HT1080 (cell line): ENCODE results near the gene ATP6AP1. TPM values are rescaled to one million over a fixed set of nuclear protein-coding genes. Genes with fewer than 3 reads are reported as not detected.
A peak's percentile ranks its signal among the peaks of the same experiment; 100 is the strongest.

Experiments
- DNase-seq: peaks from one replicate; pipeline ENCODE4 v3.0.0-alpha.2; 2015; ENCODE audit warnings: low read depth
- total RNA-seq: library from RNA; depleted of rRNA; stranded (reverse); fragments of >200 nt; shearing (Covaris generic); gene quantifications from 2 replicates; pipeline ENCODE4 v1.2.3, GENCODE V29; 2014

ATP6AP1 gene
- total RNA-seq, 1 experiment from 2014 or later: 44.4 TPM

DNA sequence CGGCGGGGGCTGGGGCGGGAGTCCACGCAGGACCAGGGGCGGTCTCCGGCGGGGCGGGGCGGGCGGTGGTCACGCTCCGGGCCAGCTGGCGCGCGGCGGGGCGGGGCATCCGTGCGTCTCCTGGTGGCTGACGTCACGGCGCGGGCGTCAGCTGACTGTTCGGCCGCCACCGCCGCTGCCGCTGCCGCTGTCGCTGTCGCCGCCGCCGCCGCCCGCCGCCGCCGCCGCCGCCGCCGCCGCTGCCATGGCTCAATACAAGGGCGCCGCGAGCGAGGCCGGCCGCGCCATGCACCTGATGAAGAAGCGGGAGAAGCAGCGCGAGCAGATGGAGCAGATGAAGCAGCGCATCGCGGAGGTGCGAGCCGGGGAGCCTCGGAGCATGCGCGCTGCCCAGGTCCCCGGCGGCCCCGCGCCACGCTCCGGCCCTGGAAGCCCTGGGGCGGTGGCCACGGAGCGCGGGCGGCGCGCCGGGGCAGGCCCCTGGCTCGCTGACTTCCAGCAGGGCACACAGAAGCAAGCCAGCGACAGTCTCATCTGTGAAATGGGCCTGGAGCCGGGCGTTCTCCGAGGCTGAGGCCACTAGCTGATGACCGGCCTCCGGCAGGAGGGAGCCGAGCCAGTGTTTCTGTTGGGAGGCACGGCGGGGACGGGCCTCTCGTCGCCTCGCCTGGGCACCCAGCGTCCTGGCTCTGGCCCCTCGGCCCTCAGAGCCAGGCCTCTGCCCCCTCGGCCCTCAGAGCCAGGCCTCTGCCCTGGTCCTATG, 15.7 kb downstream of the ATP6AP1 start, which contains the start of gene FAM50A:
TSS of gene FAM50A (plus strand) at position 150 of the 763 bp plus-strand sequence. CDS start at position 245, 95 bp downstream.
- no peak for DNase-seq

DNA sequence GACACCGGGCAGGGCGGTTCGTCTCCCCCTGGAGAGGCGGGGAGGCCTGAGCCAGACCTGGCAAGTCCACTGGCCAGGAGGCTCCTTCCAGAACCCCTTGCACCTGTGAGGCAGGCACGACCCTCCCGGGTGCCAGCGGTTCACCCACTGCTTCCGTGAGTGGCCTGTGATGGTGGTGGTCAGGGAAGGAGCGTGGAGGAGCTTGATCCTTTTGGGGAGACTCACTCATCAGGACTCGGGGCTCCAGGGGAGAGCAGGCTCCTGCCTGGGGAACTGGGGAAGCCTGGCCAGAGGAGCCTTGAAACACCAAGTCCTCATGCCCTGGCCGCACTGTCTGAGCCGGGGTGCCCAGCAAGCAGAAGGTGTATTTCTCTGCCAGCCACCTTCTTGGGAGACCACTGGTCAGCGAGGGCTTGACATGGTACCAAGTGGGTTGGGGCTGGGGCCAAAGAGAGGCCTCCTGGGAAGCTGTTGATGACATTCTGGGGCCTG, 16.3 kb downstream of the ATP6AP1 start:
- DNase-seq: no peak

DNA sequence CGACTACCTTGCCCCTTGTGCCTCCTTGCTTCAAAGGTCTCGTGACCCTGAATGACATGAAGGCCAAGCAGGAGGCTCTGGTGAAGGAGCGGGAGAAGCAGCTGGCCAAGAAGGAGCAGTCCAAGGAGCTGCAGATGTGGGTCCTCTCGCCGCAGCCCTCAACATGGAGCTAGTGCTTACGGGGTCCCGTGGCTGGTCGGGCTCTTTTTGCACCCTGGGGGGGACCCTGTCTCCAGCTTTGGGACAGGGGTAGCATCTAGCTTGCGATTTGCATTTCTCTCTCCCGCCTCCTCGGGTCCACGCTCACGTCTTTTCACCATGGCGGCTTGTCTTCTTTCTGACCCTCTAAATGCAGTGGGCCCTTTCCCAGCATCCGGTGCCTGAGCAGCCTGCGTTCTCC, 17.3 kb downstream of the ATP6AP1 start:
- DNase-seq: no peak

DNA sequence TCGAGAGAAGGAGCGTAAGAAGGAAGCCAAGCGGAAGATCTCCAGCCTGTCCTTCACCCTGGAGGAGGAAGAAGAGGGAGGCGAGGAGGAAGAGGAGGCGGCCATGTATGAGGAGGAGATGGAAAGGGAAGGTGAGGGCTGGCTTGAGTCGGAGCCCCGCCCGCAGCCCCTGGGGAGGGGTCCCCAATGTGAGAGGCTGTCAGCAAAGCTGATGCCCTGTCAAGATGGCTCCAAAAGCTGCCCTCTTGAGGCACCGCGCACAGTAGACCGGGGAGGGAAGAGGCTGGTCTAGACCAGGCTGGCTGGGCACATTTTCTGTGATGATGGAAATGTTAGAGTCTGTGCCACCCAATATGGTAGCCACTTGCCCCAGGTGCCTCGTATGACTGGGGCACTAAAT, 18.0 kb downstream of the ATP6AP1 start:
- no peak for DNase-seq

DNA sequence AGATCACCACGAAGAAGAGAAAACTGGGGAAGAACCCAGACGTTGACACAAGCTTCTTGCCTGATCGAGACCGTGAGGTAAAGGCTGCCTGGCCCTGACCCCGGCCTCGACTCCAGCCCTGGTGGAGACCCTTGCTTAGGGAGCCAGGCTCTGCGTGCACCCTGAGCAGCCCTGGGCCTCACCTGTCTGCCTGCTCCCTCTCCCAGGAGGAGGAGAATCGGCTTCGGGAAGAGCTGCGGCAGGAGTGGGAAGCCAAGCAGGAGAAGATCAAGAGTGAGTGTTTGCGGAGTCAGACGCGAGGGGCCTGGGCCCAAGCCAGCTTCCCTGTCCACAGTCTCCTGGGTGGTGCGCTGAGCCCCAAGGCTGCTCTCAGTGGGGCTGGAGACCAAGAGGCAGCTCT, 20.0 kb downstream of the ATP6AP1 start:
- DNase-seq: no peak

DNA sequence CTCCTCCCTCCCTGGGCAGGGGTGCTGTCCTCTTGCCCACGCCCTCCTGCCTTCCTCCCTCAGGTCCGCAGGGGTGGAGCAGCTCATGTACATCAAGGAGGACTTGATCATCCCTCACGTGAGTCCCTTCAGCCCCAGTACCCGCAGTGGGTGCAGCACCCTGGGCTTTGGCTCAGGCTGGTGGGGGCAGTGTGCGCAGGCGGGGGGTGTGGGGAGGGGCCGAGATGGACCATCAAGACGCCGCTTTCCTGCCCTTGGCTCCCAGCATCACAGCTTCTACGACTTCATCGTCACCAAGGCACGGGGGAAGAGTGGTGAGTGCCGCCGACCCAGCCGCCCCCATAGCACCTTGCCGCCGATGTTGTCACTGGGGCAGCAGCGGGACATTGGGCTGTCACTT, 21.1 kb downstream of the ATP6AP1 start:
- no peak for DNase-seq

DNA sequence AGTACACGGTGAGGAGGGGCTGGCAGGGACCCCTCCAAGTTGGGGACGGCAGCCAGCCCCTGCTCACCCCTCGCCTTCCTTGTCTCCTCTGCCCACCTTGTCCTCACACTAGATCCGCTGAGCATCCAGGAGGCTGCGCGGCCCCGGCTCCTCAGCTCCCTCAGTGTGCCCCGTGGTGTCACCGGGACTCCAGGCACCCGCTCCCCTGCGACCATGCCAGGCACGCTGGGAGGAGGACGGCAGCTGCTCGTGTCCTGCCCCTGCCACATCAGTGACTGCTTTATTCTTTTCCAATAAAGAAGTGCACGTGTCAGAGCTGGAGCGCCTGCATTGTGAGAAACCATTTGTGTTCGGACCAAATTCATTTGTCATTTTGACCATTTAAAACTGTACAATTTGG, 21.8 kb downstream of the ATP6AP1 start:
- DNase-seq: no peak

DNA sequence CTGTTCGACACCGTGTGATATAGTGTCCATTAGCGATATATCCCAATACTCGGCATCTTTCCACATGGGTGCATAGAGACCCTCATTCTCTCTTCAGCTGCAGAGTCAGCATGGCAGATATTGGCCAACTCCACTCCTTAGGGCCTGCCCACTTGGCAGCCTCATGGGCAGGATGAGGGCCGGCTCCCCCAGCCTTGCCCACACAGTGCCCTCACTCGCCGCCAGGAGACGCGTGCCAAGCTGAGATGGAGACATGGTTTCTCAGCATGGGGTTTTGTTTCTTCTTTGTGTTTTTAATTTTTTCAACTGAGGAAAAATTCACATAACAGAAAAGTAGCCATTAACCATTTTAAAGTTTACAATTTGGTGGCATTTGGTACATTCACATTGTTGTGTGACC, 24.3 kb downstream of the ATP6AP1 start:
- no peak for DNase-seq

DNA sequence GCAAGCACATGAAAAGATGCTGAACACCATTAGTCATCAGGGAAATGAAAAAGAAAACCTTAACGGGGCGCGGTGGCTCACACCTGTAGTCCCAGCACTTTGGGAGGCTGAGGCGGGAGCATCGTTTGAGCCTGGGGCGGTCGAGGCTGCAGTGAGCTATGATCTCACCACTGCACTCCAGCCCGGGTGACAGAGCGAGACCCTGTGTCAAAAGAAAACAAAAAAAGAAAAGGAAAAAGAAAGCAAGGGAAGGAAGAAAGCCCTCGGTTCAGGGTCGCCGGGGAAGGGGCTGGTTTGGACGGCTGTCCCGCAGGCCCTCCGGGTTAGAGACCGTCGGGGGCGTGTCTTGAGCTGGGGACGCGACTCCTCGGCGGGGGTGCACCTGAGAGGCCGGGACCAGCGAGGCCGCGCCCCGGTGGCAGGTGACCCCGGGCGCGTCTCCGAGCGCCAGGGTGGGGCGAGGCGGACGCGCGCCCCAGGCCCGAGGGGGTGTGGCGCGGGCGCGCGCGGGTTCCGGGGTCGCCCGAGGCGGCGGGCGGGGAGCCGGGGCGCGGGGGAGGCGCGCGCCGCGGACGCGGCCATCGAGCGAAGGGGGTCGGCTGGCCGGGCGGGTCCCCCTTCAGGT, 29.1 kb downstream of the ATP6AP1 start:
- peak; percentile 20 for DNase-seq

DNA sequence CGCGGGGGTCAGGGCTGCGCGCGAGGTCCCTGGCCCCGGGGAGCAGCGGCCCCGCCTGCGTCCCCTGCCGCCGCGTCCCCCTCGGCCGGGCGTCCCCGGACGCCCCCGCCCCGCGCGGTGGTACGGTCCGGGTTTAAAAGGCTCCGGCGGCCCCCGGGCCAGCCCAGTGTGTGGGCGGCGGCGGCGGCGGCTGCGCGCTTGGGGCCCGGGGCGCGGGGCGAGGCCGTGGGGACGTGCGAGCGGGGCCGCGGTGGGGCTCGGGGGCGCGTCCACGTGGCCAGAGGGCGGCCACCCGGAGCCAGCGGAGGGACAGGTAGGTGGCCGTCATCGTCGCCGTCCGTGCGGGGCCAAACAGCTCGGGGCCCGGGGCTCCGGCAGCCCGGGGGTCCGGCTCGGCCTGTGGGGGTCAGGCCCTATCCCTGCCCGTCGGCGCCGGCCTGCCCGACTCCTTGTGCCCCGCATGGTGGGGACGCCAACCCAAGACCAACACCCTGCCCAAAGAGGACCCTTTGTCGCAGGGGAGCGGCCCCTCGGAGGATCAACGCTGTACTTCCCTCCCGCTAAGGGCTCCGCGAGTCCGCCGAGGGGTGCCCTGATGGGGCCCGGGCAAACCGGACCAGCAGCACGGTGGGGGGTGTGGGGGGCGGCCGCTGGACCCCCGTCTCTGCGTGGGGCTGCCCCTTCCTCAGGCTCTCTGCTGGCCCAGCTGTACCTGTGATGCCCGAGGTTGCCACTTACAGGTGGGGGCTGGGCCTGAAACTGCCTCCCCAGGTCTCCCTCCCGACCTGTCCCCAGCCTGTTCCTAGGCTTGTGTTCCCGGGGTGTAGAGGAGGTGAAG, 29.9 kb downstream of the ATP6AP1 start, which contains the start of gene PLXNA3:
TSS of gene PLXNA3 (plus strand) at position 166 of the 838 bp plus-strand sequence. CDS start 1,903 bp downstream, outside the sequence.
- DNase-seq: no peak

DNA sequence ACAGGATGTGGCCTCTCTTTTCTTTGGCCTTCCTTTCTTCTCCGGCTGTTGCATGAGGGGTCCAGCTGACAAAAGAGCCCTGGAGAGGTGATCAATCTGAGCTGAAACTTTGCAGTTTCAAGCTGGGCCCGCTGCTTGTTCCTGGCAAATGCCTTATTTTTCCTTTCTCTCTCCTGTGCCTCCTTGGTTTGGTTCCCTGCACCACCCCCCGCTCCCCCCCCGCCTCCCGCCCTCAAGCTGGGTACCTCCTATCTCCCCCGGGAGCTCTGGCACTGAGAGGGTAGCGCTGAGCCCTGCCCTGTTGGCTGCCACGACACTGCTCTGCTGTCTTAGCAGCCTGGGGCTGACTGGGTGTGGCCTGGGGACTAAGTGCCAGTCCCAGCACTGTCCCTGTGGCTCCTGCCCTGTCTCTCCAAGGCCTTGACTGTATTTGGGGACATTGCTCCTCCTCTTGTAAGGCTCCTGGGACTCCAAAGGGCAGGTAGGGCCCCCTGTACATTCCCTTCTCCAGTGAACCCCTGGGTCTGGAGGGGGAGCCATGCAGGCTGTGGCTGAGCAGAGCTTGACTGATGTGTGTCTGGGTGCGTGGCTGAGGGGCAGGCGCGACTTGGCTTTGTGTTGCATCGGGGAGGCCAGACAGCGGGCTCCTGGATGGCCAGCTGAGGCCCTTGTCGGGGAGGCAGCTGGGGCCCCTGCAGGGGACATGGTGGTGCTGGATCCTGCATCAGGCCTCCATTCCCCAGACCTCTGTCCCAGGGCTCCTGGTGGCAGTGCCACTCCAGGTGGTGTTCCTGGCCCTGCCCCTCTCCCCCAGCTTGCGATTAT, 30.7 kb downstream of the ATP6AP1 start:
- no peak for DNase-seq

DNA sequence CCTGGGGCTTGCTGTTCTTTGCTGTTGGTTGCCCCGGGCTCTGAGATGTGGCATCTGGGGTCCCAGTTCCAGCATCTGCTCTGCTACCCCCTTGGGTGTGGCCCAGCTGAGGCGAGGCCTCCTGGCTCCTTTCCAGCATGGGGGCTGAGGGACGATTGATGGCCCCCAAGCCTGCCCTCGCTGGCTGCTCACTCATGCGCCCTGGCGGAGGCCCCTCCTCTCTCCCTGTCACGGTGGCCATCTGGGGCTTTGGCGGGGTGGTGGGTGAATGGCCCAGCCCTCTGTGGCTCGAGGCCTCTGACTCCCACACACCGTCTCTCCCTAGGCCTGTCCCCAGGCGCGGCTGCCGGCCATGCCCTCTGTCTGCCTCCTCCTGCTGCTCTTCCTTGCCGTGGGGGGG, 31.4 kb downstream of the ATP6AP1 start:
- no peak for DNase-seq

DNA sequence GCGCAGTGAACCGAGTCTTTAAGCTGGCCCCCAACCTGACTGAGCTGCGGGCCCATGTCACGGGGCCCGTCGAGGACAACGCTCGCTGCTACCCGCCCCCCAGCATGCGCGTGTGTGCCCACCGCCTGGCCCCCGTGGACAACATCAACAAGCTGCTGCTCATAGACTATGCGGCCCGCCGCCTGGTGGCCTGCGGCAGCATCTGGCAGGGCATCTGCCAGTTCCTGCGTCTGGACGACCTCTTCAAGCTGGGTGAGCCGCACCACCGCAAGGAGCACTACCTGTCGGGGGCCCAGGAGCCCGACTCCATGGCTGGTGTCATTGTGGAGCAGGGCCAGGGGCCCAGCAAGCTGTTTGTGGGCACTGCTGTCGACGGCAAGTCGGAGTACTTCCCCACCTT, 31.8 kb downstream of the ATP6AP1 start:
- no peak for DNase-seq

DNA sequence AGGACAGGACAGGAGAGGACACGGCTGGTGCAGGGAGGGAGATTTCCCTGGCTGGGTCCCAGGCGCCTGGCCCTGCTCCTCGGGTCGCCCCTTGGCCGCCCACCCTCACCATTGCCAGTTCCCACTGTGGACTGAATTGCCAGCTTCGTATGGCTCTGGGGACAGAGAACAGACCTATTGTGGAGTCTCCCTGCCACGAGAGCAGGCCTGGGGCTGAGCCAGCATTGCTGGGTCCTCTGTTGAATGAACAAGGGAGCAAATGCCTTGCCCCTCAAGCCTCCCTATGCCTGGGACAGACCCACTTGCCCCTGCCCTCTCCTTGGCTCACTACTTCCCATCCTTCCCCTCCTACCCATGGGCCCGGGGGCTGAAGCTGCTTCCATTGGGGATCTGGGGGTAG, 33.9 kb downstream of the ATP6AP1 start:
- DNase-seq: no peak

DNA sequence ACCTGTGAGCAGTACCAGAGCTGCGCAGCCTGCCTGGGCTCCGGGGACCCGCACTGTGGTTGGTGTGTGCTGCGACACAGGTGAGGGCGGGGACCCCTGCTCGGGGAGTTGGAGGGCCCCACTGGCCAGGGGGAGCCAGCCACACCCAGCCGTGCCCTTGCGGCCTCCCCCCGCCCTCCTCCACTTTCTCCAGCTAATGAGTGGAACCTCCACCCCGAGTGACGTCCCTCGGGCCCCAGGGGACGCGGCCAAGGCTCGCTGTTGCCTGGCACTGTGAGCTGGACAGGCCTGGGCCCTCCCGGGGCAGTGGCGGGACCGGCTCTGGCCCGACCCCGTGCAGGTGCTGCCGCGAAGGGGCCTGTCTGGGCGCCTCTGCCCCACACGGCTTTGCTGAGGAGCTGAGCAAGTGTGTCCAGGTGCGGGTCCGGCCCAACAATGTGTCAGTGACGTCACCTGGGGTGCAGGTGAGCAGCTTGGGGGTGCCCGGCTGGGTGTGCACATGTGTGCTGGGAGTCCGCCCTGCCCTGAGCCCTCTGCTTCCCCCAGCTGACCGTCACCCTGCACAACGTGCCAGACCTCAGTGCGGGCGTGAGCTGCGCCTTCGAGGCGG, 35.2 kb downstream of the ATP6AP1 start:
- no peak for DNase-seq

DNA sequence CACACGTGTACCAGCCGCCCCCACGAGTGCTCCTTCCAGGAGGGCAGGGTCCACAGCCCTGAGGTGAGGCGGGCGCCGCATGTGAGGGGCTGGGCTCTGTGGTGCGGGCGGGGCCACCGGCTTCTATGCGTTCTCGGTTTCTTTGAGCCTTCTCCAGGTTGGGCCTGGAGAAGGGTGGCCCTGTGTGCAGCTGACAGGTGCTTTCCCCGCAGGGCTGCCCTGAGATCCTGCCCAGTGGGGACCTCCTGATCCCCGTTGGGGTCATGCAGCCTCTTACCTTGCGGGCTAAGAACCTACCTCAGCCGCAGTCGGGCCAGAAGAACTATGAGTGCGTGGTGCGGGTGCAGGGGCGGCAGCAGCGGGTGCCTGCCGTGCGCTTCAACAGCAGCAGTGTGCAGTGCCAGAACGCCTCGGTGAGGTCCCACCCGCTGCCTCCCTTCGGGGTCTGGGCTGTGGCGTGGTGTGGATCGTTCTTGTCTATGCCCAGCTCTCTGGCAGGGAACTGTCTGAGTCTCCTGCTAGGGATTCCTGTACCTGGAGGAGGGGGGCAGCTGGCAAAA, 36.4 kb downstream of the ATP6AP1 start:
- DNase-seq: no peak

DNA sequence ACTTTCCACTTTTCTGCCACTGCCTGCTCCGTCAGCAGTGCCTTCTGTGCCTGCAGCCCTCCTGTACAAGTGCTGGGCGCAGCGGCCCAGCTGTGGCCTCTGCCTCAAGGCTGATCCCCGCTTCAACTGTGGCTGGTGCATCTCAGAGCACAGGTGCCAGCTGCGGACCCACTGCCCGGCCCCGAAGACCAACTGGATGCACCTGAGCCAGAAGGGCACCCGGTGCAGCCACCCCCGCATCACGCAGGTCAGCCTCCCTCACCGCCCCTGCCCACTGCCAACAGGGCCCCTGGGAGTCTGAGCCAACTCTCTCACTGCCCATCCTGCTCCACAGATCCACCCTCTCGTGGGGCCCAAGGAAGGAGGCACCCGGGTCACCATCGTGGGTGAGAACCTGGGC, 37.1 kb downstream of the ATP6AP1 start:
- no peak for DNase-seq

DNA sequence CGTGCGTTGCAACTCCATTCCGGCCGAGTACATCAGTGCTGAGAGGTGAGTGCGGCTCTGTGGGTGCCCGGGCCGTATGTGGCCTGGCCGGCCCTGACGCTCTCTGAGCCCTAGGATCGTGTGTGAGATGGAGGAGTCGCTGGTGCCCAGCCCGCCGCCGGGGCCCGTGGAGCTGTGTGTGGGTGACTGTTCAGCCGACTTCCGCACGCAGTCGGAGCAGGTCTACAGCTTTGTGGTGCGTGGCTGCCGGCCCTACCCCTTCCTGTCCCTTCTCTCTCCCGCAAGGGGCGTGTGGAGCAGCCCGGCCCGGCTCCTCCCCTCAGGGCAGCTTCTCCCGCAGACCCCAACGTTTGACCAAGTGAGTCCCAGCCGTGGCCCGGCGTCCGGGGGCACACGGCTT, 37.6 kb downstream of the ATP6AP1 start:
- no peak for DNase-seq

DNA sequence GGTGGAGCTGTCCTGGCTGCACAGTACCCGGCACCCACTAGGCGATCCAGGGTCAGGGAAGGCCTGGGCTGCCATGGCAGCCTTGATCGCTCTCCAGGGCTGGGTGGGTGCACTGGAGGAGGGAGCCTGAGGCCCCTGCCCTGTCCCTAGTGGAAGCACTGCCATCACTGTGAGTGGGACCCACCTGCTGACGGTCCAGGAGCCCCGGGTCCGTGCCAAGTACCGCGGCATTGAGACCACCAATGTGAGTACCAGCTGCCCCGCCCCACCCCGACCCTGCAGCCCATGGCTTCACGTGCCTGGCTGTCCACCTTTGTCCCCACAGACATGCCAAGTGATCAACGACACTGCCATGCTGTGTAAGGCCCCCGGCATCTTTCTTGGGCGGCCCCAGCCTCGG, 38.4 kb downstream of the ATP6AP1 start:
- no peak for DNase-seq

DNA sequence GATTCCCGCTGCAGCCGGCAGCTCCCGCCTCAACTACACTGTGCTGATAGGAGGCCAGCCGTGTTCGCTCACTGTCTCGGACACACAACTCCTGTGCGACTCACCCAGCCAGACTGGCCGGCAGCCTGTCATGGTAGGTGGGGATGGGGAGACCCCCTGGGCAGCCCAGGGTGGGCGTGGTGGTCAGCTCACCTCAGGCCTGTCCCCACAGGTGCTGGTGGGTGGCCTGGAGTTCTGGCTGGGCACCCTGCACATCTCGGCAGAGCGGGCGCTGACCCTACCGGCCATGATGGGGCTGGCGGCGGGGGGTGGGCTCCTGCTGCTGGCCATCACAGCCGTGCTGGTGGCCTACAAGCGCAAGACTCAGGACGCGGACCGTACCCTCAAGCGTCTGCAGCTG, 39.1 kb downstream of the ATP6AP1 start:
- DNase-seq: no peak
